ENCODE measurements around the gene NMNAT3. TPM values are rescaled to one million over a fixed set of nuclear protein-coding genes. Genes with fewer than 3 reads are reported as not detected.
A peak's percentile ranks its signal among the peaks of the same experiment; 100 is the strongest.

NMNAT3 gene
- total and polyA plus RNA-seq, 12 donors, result 4.2 to 12.4 (median 7.7) TPM

DNA sequence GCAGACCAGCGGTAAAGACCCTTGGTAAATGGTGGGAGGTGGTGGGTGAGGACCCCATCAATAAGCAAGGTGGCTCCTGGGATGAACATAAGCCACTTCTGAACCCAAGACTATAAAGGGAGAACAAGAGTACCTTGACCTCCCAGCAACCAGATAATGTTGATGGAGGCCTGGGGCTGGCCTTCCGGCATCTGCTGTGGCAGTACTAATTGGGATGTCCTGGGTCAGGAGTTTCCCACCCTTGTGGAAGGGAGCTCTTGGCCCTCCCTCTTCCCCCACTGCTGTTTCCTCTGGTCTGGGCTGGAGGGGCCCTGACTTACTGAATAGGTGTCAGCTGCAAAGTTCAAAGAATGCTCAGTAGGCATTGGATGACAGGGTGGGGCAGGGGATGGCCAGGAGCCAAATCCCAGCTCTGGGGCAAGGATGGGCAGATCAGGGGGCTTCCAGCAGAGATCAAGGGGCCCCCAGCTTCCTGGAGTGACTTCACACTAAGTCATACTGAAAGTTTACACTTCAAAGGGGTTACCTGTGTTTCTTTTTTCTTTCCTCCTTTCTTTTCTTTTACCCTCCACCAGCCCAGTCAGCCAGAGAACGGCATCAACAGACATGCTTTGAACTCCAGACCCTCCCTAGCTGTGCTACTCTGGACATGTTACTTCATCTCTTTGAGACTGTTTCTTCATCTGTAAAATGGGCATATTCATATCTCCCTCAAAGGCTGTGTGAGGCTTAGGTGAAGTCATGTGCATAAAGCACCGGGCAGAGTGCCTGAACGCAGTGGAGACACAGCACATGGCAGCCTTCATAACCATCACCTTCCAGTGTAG is 139.8 kb downstream of the NMNAT3 start:
- WGBS, 4 donors, result 77 to 87% (median 81%) methylated on average over 5 of the region's 5 CpGs
- Histone ChIP-seq H3K27ac (peak overlapping the region; percentile 81 to 96 (median 92)), H3K36me3 (replicated peaks in 1 of 2) (no peaks in the 10 kb centered on the region), H3K9me3 (replicated peaks in 1 of 3) (no peaks in the 10 kb centered on the region), H3K4me1 (replicated peaks in 1 of 2) (peaks cover 58 to 81% of the 10 kb centered on the region in 2 donors), H3K27me3 (no peaks in the 10 kb centered on the region), H3K4me3 (peak overlapping the region in 1 of 4 donors; percentile 70)
- TF ChIP-seq, protein P1, sequence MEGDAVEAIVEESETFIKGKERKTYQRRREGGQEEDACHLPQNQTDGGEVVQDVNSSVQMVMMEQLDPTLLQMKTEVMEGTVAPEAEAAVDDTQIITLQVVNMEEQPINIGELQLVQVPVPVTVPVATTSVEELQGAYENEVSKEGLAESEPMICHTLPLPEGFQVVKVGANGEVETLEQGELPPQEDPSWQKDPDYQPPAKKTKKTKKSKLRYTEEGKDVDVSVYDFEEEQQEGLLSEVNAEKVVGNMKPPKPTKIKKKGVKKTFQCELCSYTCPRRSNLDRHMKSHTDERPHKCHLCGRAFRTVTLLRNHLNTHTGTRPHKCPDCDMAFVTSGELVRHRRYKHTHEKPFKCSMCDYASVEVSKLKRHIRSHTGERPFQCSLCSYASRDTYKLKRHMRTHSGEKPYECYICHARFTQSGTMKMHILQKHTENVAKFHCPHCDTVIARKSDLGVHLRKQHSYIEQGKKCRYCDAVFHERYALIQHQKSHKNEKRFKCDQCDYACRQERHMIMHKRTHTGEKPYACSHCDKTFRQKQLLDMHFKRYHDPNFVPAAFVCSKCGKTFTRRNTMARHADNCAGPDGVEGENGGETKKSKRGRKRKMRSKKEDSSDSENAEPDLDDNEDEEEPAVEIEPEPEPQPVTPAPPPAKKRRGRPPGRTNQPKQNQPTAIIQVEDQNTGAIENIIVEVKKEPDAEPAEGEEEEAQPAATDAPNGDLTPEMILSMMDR (IDR thresholded peaks at IDR 0.05), result no peak
- TF ChIP-seq POLR2A (IDR thresholded peaks at IDR 0.05), result no peak
- intact Hi-C loops (cut with DNase I), result no loop called here
- no peak for DNase-seq

DNA sequence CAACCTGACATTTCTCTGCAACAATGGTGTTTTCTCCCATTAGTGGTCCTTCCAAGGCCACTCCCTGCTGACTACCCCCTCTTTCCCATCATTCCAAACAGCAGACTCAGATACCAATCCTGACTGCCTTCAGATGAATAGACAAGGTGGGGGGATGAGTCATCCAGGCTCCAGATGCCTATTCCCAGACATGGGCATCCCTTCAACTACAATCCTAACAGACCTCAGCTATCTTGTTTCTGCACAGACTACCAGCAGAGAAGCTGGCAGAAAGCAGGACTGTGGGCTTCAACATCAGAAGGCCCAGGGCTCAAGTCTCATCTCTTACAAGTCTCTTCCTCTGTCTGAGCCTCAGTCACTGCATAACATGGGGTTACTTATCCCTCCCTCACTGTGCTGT is 140.4 kb downstream of the NMNAT3 start:
- Histone ChIP-seq H3K9me3 (replicated peaks in 1 of 3) (no peaks in the 10 kb centered on the region), H3K36me3 (replicated peaks in 1 of 2) (no peaks in the 10 kb centered on the region), H3K27me3 (no peaks in the 10 kb centered on the region), H3K4me1 (replicated peaks in 1 of 2) (peaks cover 64 to 88% of the 10 kb centered on the region in 2 donors), H3K4me3 (no peak overlapping the region), H3K27ac (peak overlapping the region in 3 of 5 donors; percentile 90 to 93 (median 92))
- intact Hi-C loops (cut with DNase I), result no loop called here
- TF ChIP-seq POLR2A (IDR thresholded peaks at IDR 0.05), result no peak
- TF ChIP-seq, protein P1 (IDR thresholded peaks at IDR 0.05), result no peak
- peak in 4 of 7 donors; percentile 36 to 46 (median 44) for DNase-seq

DNA sequence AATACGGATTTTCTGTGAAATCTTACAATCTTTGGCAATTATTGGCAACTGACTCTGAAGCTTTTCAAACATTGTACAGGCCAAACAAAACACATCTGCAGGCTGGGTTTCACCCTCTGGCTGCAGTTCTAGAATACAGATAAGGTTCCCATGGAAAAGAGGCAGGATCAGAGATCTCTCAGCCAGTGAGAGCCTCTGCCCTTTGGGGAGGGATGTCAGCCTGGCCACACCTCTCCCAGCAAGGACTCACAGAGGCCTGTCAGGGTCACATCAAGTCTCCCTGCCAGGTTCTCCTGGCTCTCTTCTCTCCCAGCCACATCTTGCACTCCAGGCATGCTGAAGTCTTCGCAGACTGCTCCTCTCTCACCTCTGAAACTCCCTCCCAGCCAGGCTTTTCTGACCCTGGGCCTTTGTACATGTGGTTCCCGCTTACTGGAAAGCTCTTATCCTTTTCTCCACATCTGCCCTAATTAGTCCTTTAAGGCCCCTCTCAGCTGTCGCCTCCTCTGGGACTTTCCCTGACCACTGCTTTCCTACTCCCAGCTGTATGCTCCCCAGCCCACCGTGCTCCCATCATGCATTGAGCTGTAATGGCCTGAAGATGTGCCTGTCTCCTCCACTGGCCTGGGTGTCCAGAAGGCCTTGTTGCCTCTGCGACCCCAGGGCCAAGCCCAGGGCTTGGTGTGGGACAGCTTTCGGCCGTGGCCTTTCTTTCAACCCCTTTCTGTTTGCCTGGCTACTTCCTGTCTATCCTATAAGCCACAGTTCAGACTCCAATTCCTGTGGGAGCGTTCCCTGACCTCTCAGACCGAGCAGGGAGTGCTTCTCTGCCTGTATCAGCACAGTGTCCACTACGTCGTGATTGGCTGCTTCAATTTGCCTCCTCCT is 142.5 kb downstream of the NMNAT3 start:
- WGBS, 4 donors, result 22 to 29% (median 25%) methylated on average over 12 of the region's 12 CpGs
- Histone ChIP-seq H3K4me1 (replicated peaks in 1 of 2) (peaks cover 60 to 82% of the 10 kb centered on the region in 2 donors), H3K4me3 (no peak overlapping the region), H3K9me3 (replicated peaks in 1 of 3) (no peaks in the 10 kb centered on the region), H3K27me3 (no peaks in the 10 kb centered on the region), H3K27ac (peak overlapping the region; percentile 6 to 93 (median 83)), H3K36me3 (replicated peaks in 1 of 2) (no peaks in the 10 kb centered on the region)
- DNase-seq, result peak; percentile 83 to 97 (median 94)
- intact Hi-C loops (cut with DNase I), result no loop called here
- peak in 1 of 2 donors; percentile 64 for TF ChIP-seq POLR2A (IDR thresholded peaks at IDR 0.05)
- TF ChIP-seq, protein P1 (IDR thresholded peaks at IDR 0.05), result no peak

DNA sequence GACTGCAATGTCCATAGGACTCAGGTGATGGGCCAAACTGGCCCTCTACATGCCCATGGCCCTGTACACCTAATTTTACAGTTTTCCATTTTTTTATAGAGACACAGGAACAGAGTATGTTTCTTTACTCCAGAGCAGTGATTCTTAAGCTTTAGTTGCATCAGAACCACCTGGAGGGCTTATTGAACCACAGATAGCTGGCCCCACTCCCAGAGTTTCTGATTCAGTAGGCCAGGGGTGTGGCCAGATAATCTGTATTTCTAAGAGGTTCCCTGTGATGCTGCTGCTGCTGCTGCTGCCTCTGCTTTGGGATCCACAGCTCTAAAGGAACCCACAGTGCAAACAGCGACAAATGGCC is 143.3 kb downstream of the NMNAT3 start:
- Histone ChIP-seq H3K9me3 (replicated peaks in 1 of 3) (no peaks in the 10 kb centered on the region), H3K27me3 (no peaks in the 10 kb centered on the region), H3K36me3 (replicated peaks in 1 of 2) (no peaks in the 10 kb centered on the region), H3K4me3 (no peak overlapping the region), H3K4me1 (replicated peaks in 1 of 2) (peaks cover 55 to 78% of the 10 kb centered on the region in 2 donors), H3K27ac (peak overlapping the region; percentile 1 to 93 (median 83))
- 13 to 38% (median 27%) methylated on average over 1 of the region's 1 CpG for WGBS, 4 donors
- peak; percentile 69 to 89 (median 83) for DNase-seq
- intact Hi-C loops (cut with DNase I), result no loop called here
- TF ChIP-seq, protein P1 (IDR thresholded peaks at IDR 0.05), result no peak
- peak in 1 of 2 donors; percentile 6 for TF ChIP-seq POLR2A (IDR thresholded peaks at IDR 0.05)

Data from adrenal gland (tissue), 12 donors.